ENCODE data around the gene NDUFA1.
"Not testable (repeated sequence)": the region's sequence is repeated elsewhere in the genome, so short reads cannot be mapped to it uniquely, and the experiment has no call there.

The NDUFA1 gene

DNA sequence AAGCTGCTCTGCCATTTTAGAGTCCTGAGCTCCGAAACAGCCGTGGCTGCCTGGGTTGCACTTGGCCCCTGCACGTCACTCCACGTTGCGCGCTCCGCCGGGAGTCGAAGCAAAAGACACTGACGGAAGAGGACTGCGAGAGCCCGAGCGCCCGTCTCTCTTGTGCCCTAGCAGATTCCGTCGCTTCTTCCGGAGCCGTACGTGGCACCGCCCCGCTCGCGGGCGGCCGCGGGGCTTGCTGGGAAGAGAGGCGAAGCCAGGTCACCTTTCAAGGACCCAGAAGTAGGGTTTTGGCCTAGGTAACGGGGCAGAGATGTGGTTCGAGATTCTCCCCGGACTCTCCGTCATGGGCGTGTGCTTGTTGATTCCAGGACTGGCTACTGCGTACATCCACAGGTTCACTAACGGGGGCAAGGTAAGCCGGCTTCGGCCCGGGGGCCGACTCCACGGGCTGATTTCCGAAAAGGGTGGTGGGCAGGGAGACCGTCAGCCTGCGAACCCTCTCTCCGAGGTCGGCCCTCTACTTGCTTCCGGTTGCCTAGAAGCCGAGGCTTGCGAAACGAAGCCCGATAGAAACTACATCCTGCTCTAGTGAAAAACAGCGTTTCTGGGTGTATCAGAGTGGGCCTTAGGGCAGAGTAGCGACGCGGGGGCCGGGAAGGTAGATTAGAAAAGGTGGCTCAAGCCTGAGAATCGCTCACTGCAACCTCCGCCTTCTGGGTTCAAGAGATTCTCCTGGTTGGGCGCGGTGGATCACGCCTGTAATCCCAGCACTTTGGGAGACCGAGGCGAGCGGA is at the start of gene NDUFA1, which contains the start of gene RNF113A:
Gene NDUFA1, plus strand, starts transcription at position 234 of the 797 bp plus-strand sequence. Its CDS starts 80 bp downstream, at position 314.
Gene RNF113A, minus strand, starts transcription at position 135 of the 797 bp plus-strand sequence. Its CDS starts 120 bp downstream, at position 15.
- DNase-seq, result peak; percentile 51

- not testable (repeated sequence) for DNase-seq
These were observed 47.4 kb upstream of the NDUFA1 start for GRCh38 chrX:119824221-119824620.

DNA sequence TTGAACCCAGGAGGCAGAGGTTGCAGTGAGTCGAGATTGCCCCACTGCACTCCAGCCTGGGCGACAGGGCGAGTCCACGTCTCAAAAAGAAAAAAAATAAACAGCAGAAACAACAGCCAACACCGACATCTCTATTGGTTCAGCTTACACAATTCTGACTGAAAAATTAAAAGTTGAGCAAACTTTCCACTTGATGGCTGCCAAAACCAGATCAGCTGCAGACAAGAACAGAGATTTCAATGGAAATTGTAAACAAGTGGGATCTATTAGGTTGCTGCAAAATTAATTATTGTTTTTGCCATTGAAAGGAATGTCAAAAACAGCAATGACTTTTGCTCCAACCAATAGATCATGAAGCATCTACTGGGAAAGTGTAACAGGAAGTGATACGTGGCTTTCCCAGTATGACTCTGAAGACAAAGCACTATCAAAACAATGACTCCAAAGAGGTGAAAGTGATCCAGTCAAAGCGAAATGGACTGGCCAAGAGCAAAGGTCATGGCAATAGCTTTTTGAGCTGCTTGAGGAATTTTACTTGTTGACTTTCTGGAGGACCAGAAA is 45.2 kb upstream of the NDUFA1 start:
- no peak for DNase-seq

DNA sequence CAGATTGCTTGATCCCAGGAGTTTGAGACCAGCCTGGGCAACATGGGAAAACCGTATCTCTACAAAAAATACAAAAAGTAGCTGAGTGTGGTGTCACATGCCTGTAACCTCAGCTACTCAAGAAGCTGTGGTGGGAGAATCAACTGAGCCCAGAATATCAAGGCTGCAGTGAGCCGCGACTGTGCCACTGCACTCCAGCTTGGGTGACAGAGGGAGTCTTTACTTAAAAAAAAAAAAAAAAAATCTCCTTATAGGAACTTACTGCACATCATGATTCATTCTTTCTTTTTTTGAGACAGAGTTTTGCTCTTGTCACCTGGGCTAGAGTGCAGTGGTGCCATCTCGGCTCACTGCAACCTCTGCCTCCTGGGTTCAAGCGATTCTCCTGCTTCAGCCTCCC is 43.2 kb upstream of the NDUFA1 start:
- DNase-seq, result no peak

DNA sequence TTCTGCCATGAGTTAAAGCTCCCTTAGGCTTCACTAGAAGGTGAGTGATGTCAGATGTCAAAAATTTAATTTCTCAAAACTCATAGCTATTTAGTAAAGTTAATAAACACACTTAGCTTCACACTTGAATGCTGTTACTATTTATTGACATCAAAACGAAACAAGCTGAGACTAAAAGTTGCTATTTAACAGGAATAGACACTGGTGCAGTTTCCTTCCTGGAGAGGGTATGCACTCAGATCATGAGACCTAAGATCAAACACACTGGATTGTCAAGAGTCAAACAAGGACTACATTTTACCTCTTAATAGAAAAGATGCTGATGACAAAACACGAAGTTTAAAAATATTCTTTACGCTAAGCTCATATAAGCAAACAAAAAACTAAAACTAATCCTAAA is 37.7 kb upstream of the NDUFA1 start:
- DNase-seq, result no peak

DNA sequence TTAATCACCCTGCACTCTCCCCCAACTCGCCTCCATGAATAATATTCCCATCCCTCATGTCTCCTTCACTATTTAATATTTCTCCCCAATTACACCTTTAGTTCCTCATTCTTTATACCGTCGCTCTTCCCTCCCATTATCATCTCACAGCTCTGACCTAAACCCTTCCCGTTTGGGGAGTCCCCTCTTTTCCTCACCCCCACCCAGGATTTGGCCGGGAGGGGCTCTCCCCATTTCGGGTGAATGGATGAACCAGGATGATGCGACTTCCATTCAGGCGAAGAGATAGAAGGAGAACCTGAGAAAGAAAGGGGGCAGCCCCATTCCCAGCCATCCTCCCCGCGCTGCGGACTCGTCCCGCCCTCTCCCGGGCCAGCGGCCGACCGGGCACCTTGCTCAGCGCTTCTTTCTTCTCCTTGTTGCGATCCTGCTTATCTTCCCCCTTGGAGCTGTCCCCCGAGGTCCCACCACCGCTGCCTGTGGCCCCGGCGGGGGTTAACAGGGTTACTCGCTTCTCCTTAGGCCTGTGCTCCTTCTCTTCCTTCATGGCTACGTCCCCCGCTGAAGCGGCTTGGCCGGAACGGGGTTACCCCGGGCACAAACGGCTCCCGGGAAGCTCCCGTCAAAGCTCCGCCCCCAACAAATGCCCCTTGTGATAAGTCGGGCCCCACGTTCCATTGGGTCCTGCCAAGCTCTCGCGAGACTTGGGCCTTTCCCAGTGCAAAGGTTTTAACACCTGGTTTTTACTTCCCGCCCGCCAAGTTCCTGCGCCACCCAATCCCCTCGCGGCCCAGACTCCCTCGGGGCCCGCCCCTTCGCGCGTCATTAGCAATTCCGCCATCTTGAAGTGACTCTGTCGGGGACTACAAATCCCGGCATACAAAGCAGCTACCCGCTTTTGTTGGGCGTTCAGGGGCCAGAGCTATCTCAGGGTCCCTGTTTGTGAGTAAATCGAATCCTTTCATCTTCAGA is 19.0 kb upstream of the NDUFA1 start, which contains the start of gene UPF3B:
Gene UPF3B, minus strand, starts transcription at position 582 of the 972 bp plus-strand sequence. Its CDS starts 35 bp downstream, at position 547.
- peak; percentile 98 for DNase-seq

- DNase-seq, result no peak
These were observed 18.2 kb upstream of the NDUFA1 start for GRCh38 chrX:119853444-119853843.

DNA sequence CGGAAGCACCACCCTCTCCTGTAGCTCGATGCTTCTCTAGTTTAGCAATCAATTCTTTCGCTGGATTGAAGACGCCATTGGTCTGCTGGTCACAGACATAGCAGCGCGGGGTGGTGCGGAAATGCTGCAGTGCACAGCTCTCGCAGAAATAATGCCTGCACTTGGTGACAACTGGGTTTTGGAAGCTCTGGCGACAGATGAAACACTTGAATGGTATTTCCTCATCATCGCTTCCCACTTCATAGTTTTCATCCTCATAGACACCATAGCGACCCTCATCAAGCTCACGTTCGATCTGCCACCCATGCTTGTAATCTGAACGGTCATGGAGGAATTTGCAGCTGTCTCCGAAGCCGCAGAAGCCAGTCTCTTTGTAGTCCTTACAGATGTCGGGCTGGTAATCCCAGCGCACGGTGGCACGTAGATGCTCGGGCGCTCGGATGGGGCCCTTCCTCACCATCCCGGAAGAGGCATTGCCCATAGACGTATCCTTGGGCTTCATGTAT is 953 bp upstream of the NDUFA1 start:
- no peak for DNase-seq

GRCh38 chrX:119871245-119871598 is 410 bp upstream of the NDUFA1 start:
- DNase-seq, result no peak

- DNase-seq, result no peak
These were observed 7.1 kb downstream of the NDUFA1 start for GRCh38 chrX:119878740-119879139.

- no peak for DNase-seq
These were observed 8.4 kb downstream of the NDUFA1 start for GRCh38 chrX:119880076-119880475.

DNA sequence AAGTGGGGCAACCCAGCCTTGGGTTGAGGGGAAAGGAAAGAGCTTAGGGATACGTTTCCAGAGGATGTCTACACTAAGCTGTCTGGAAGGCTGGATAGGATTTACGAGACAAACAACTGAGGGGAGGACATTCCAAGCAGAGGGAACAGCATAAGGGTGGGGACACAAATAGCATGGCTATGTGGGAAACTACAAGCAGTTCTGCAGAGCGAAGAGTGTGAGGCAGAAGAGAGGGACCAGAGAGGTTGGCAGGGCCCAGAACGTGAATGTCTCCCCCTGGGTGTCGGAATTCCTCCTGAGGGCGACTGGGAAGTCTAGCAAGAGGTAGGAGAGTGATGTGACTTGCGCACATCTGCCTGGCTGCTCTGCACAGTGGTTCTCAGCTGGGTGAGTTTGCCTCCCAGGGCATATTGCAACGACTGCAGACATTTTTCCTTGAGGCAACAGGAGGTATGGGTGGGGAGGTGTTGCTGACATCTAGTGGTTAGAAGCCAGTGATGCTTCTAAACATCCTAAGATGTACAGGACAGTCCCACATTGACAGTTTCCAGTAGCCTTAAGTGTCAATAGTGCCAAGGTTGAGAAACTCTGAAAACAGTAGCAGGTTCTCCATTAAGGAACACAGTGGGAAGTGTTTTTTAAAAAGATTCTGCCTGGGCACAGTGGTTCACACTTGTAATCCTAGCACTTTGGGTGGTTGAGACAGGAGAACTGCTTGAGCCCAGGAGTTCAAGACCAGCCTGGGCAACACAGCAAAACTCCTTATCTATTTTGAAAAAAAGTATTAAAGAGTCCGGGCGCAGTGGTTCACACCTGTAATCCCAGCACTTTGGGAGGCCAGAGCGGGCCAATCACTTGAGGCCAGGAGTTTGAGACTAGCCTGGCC is 9.2 kb downstream of the NDUFA1 start:
- no peak for DNase-seq

DNA sequence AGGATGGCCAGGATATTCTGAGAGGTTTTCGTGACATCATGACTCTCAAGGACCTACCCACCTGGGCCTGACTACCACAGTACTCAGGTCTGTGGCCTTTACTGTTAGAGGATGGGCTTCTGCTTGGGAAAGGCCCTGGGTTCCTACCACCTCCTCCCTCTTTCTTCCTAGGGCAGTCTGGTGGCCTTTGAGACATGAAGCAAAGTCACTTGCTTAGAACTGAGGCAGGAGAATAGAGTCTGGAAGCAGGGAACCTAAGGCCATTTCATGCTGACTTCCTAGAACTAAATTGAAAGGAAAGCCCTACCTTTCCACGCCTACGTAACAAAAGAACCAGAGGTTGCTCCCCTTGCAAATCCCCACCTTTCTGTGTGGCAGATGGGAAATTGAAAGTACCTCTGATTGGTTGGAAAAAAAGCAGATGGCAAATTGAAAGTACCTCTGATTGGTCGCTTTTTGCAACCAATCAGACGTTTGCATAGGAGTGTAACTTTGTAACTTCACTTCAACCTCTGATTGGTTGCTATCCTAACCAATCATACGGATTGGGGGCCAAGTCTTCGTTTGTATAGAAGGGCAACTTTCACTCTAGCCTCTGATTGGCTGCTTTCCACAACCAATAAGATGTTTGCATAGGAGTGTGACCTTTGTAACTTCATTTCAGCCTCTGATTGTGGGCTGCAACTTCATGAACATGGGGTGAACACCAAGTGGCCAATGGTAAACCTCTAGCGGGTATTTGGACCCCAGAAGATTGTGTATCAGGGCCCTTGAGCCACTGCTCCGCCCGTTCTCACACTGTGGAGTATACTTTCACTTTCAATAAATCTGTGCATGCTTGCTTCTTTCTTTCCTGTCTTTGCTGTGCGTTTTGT is 14.2 kb downstream of the NDUFA1 start:
- no peak for DNase-seq

- DNase-seq, result peak; percentile 14
These were observed 16.2 kb downstream of the NDUFA1 start for GRCh38 chrX:119887721-119888425.

- not testable (repeated sequence) for DNase-seq
These were observed 19.0 kb downstream of the NDUFA1 start for GRCh38 chrX:119890626-119891025.

DNA sequence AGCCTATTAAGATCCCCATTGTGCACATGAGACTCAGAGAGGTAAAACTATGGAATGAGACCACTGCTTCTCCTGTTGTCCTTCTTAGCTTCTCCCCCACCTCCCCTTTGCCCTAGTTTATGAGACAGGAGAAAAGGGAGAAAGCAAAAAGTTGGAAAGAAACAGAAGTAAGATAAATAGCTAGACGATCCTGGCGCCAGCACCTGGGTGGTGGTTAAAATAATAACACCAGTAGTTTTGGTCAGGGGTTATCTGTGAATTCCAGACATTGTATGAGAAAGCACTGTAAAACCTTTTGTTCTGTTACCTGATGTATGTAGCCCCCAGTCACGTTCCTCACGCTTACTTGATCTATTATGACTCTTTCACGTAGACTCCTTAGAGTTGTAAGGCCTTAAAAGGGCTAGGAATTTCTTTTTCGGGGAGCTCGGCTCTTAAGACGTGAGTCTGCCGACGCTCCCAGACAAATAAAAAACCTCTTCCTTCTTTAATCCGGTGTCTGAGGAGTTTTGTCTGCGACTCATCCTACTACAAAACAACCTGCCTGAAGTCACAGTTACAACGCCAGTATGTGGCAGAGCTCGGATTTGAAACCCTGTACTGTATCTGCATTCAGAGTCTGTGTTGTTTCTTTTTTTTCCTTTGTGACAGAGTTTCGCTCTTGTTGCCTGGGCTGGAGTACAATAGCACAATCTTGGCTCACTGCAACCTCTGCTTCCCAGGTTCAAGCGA is 20.5 kb downstream of the NDUFA1 start:
- not testable (repeated sequence) for DNase-seq

DNA sequence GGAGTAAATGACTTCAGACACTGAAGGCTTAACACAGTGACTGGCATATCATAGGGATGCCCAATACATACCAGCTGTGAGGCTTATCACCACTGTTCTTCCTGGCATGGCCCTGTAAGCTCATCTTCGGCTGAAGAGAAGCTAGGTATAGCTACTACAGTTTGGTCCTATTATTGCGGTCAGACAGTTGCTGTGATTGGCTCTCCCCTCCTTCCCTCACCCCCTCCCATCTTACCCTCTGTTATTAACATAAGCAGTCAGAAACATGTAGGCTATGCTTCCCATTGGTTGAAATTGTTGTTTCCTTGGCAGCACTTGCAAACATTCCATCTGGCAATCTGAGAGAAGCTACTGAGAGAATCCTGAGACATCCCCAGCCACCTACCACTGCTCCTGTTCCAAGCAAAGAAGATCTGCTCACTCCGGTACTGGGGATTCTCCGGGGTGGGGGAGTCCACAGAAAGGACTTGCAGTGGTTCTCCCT is 24.3 kb downstream of the NDUFA1 start, which contains the start of gene AKAP14:
Gene AKAP14, plus strand, starts transcription at position 51 of the 484 bp plus-strand sequence. CDS start 7,331 bp downstream, outside the sequence.
- DNase-seq, result peak; percentile 12

GRCh38 chrX:119899125-119899524 is 27.5 kb downstream of the NDUFA1 start:
- no peak for DNase-seq

- DNase-seq, result no peak
These were observed 29.3 kb downstream of the NDUFA1 start for GRCh38 chrX:119900976-119901375.
